HG02759 (cell line): Measurements from ENCODE around the gene SPG21.

Source experiments
- ATAC-seq: cut with Tn5 transposase; IDR thresholded peaks from one replicate; pipeline ENCODE4 v1.9.1; 2021; ENCODE audit warnings: mild to moderate bottlenecking, moderate library complexity; ENCODE audit not compliant: unreplicated experiment

The SPG21 gene

GRCh38 chr15:64943512-64944225, 46.0 kb downstream of the SPG21 start:
- no peak for ATAC-seq

GRCh38 chr15:64942356-64942755, 47.4 kb downstream of the SPG21 start:
- ATAC-seq: no peak

DNA sequence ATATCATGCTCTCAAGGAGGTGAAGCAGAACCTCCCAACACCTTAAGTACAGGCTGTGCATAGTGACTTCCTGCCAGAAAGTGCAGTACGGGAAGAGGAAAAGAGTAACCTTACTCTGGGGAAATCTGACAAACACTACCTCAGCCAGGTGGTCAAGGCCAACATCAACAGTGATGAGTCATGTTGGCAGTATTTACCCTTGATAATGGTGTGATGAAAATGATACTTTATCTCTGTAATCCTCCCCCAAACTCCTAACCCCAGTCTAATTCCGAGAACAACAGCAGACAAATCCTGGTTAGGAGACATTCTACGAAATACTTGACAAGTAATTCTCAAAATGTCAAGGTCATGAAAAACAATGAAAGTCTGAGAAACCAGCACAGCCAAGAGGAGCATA, 51.5 kb downstream of the SPG21 start:
- no peak for ATAC-seq

GRCh38 chr15:64934023-64934422, 55.7 kb downstream of the SPG21 start:
- ATAC-seq: no peak

GRCh38 chr15:64931381-64931780, 58.3 kb downstream of the SPG21 start:
- ATAC-seq: no peak

- ATAC-seq: no peak
Observed at GRCh38 chr15:64930778-64931371, 58.8 kb downstream of the SPG21 start.

DNA sequence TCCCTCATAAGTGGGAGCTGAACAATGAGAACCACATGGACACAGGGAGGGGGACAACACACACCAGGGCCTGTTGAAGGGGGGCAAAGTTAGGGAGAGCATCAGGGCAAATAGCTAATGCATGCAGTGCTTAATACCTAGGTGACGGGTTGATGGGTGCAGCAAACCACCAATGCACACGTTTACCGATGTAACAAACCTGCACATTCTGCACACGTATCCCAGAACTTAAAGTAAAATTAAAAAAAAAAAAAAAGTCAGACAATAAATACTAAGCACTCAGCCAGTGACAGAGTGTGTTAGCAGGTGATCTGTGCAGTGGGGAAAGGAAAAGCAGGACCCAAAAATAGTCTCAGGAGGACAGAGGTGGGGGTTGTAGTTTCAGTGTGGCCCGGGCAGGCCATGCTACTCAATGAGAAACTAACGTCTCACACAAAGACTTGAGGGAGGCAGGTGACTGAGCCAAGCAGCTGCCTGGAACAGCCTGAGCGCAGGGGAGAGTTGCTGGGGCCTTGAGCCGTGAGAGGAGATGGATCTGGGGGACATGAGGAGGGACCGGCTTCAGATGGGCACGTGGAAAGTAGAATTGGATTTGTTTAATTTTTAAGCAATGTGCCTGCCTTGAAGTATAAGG, 59.6 kb downstream of the SPG21 start:
- peak; percentile 75 for ATAC-seq

DNA sequence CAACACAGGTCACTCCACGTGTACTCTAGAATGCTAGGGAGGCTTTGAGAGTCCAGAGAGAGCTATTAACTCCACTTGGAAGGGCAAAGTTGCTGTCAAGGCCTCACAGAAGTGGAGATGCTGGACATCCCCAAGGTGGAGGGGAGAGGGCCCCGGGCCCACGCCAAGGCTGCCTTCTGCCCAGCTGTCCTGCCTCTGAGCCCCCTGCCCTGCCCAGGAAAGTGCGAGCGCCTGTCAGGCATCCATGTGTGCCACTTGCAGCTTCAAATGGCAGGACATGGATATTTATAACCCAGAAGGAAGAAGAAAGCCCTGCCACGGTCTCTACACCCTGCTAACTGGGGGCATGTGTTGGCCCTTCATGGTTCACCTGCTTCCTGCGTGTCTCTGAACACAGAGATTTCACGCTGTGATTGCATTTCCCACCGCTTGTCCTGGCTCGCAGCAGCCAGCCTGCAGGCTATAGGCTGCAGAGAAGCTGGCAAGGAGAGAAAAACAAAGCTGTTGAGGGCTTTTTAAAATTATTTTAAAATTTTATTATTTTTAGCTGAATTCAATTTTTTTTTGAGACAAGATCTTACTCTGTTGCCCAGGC, 61.0 kb downstream of the SPG21 start:
- no peak for ATAC-seq

- no peak for ATAC-seq
Observed at GRCh38 chr15:64926661-64927060, 63.1 kb downstream of the SPG21 start.

DNA sequence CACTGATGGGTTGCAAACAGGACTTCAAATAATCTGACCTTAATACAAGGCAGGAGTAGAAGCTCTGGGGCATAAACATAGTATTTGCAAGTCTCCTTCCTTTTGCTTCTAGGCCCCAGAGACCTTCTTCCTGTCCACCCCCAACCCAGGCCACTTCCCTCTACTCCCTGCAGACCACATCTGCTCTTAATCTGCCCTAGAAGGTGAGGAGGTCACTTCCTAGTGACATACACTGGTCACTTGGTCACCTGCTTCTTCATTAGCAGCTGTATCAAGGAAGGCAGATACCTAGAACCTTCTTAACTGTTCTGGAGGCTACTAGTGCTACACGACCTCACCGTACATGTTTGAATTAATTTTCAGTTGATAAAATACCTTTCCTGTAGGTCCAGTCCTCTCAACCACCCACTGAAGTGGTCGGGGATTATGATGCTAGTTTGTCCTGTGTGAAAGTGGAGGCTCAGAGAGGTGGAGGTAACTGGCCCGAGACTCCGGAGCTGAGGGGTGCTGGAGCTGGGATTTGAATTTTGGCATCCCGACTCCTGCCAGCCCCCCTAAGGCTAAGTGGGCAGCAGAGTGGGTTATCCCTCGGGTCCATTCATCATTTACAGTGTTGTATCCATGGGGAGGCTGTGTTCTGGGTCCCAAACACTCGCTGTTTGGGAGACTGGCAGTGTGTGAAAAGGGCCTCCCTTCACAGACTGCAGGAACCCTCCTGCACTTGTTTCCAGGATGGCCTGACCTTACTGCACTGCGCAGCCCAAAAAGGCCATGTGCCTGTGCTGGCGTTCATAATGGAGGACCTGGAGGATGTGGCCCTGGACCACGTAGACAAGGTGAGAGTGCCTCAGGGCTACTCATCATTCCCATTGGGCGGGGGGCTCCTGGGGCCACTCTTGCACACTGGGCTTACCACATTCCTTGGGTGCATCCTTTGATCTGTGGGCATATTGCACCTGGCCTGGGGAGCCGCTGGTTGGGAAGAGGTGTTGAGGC, 64.1 kb downstream of the SPG21 start:
- no peak for ATAC-seq

DNA sequence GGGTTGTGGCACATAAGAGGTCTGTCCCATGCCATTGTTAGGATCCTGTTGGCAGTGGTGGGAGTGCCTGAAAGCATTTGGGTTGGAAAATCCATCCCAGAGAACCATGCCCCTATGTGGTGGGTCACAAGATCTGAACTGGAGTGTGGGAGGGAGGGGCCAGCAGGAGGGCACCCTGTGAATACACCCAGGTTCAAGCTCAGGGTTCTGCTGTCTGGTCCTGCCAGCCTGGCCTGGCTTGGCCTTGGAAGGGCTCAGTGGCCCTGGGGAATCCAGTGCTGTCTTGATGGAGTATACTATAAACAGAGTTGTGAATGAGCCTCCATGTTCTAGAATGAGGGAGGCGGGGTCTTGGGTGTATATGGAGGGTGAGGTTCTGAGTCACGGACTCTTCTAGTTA, 66.2 kb downstream of the SPG21 start:
- no peak for ATAC-seq

GRCh38 chr15:64921711-64922110, 68.0 kb downstream of the SPG21 start:
- no peak for ATAC-seq

- no peak for ATAC-seq
Observed at GRCh38 chr15:64919721-64920120, 70.0 kb downstream of the SPG21 start.

DNA sequence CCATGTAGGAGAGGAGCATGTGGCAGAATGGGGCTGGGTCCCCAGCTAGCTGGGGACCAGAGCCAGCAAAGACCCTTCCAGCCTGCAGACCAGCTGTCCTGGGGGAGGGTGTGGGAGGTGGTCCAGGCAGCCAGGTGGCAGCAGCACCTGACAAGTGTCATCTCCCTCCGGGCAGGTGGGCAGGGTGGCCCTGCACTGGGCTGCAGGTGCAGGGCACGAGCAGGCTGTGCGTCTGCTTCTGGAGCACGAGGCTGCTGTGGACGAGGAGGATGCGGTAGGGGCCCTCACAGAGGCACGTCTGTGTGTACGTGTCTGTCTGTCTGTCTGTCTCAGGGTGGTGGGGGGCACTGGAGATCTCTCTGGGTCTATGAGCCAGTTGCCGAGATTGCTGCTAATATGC, 72.5 kb downstream of the SPG21 start:
- ATAC-seq: no peak

DNA sequence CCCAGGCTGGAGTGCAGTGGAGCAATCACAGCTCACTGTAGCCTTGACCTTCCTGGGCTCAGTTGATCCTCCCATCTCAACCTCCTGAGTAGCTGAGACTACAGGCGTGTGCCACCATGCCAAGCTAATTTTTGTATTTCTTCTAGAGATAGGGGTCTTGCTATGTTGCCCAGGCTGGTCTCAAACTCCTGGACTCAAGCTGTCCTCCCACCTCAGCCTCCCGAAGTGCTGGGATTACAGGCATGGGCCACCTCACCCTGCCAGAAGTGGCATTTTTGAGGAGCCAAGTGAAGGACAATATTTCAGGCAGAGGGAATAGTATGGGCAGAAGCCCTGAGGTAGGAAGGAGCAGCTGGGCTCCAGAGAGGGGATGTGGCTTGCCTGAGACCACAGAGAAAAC, 73.3 kb downstream of the SPG21 start:
- ATAC-seq: no peak

- ATAC-seq: no peak
Observed at GRCh38 chr15:64915518-64916227, 74.0 kb downstream of the SPG21 start.
